B cell (primary cell): ENCODE results near the gene ECE2. TPM values are rescaled to one million over a fixed set of nuclear protein-coding genes. Genes with fewer than 3 reads are reported as not detected.

Experiments used
- ATAC-seq: fragments of 200-7000 bp; cut with Tn5 transposase; one replicate; pipeline ENCODE4 v1.10.0; 2021; ENCODE audit warnings: low read depth, mild to moderate bottlenecking, moderate number of reproducible peaks, moderate library complexity
- CTCF ChIA-PET: fragments of 350-600 bp; sonication (Branson Sonifier 250); formaldehyde crosslinking; loops from one replicate; lab custom pipeline; 2021; ENCODE audit warnings: antibody characterized with exemption, inconsistent platforms; lab: Charles Lee
- POLR2A ChIA-PET: fragments of 350-600 bp; sonication (Branson Sonifier 250); formaldehyde crosslinking; loops from one replicate; lab custom pipeline; 2021; ENCODE audit warnings: antibody characterized with exemption; lab: Charles Lee
- DNase-seq: peaks from one replicate; pipeline ENCODE4 v3.0.0; 2013
- H2AFZ ChIP-seq: 2 replicates; pipeline ENCODE4 v1.6.1; 2012; ENCODE audit warnings: mild to moderate bottlenecking, low read depth, low read length; ENCODE audit not compliant: insufficient read depth, poor library complexity, severe bottlenecking
- H3K27ac ChIP-seq, 2 donors: 1 replicate in 1 of 2; 2 replicates in 1 of 2; pipeline ENCODE4 v1.5.1; 2012 to 2013; ENCODE audit warnings: low read length in 2 of 2, mild to moderate bottlenecking in 2 of 2, moderate library complexity in 1 of 2
- H3K27me3 ChIP-seq, 4 experiments: fragments of 200-600 bp in 1 of 4; sonication (generic) in 1 of 4; replicated peaks in 1 of 4; 1 replicate in 2 of 4; 2 replicates in 2 of 4; pipeline versions ENCODE4 v1.6.1 to v1.7.0; 2013 to 2016; ENCODE audit warnings: low read length in 3 of 4, mild to moderate bottlenecking in 2 of 4, mixed read lengths in 1 of 4, moderate library complexity in 1 of 4; ENCODE audit not compliant: insufficient read depth in 4 of 4, control insufficient read depth in 3 of 4; ENCODE audit errors: control extremely low read depth in 1 of 4
- H3K36me3 ChIP-seq, 2 experiments: replicated peaks in 1 of 2; 1 replicate in 1 of 2; 2 replicates in 1 of 2; pipeline versions ENCODE4 v1.6.1 to v1.7.1; 2013; ENCODE audit warnings: low read length in 1 of 2; ENCODE audit not compliant: insufficient read depth in 2 of 2, control insufficient read depth in 1 of 2; ENCODE audit errors: control extremely low read depth in 1 of 2, extremely low read depth in 1 of 2
- H3K4me1 ChIP-seq, 2 donors: fragments of 200-600 bp in 1 of 2; sonication (generic) in 1 of 2; 1 replicate in 1 of 2; 2 replicates in 1 of 2; pipeline versions ENCODE4 v1.5.1 to v1.6.1; 2013 to 2017; ENCODE audit warnings: low read length in 2 of 2; ENCODE audit not compliant: control insufficient read depth in 2 of 2, insufficient read depth in 2 of 2
- H3K4me2 ChIP-seq: replicated peaks from 2 replicates; pipeline ENCODE3; 2012; ENCODE audit warnings: mild to moderate bottlenecking, low read depth, low read length; ENCODE audit not compliant: poor library complexity, severe bottlenecking
- H3K4me3 ChIP-seq, 5 experiments: fragments of 200-600 bp in 1 of 5; sonication (generic) in 1 of 5; 1 replicate in 3 of 5; 2 replicates in 2 of 5; pipeline versions ENCODE4 v1.5.1 to v1.7.0; 2011 to 2016; ENCODE audit warnings: low read length in 4 of 5, mild to moderate bottlenecking in 4 of 5, low read depth in 2 of 5, control low read depth in 1 of 5, moderate library complexity in 1 of 5; ENCODE audit not compliant: insufficient read depth in 1 of 5; ENCODE audit errors: control extremely low read depth in 1 of 5, extremely low read depth in 1 of 5
- H3K79me2 ChIP-seq: fragments of 200-600 bp; sonication (generic); one replicate; pipeline ENCODE4 v1.6.0; 2016; ENCODE audit warnings: low read length; ENCODE audit not compliant: control insufficient read depth, insufficient read depth
- H3K9ac ChIP-seq: fragments of 200-600 bp; sonication (generic); 2 replicates; pipeline ENCODE4 v1.6.1; 2017; ENCODE audit warnings: mild to moderate bottlenecking, low read length, moderate library complexity
- H3K9me3 ChIP-seq, 3 donors: one replicate each; pipeline versions ENCODE4 v1.6.1 to v1.7.1; 2013; ENCODE audit warnings: low read length in 2 of 3; ENCODE audit not compliant: control insufficient read depth in 2 of 3, insufficient read depth in 1 of 3; ENCODE audit errors: control extremely low read depth in 1 of 3
- H4K20me1 ChIP-seq: 2 replicates; pipeline ENCODE4 v1.6.0; 2012; ENCODE audit warnings: mild to moderate bottlenecking, low read length; ENCODE audit not compliant: insufficient read depth, control insufficient read depth, poor library complexity, severe bottlenecking
- H3K27ac Mint-ChIP-seq: one replicate; pipeline ENCODE4 v1.8.0; 2021; ENCODE audit warnings: mixed read lengths
- H3K27me3 Mint-ChIP-seq: one replicate; pipeline ENCODE4 v1.8.0; 2021; ENCODE audit warnings: mixed read lengths
- H3K4me1 Mint-ChIP-seq: one replicate; pipeline ENCODE4 v1.8.0; 2021; ENCODE audit warnings: mixed read lengths
- H3K4me3 Mint-ChIP-seq: one replicate; pipeline ENCODE4 v1.8.0; 2021; ENCODE audit warnings: mixed read lengths
- H3K9me3 Mint-ChIP-seq: one replicate; pipeline ENCODE4 v1.8.0; 2022; ENCODE audit warnings: mixed read lengths; ENCODE audit not compliant: insufficient read depth
- EZH2 ChIP-seq: IDR thresholded peaks from 2 replicates; pipeline ENCODE4 v1.6.1; 2012; ENCODE audit warnings: borderline replicate concordance, low read depth, mild to moderate bottlenecking, moderate library complexity, low read length; ENCODE audit not compliant: insufficient read depth, poor library complexity, severe bottlenecking
- WGBS: methylation state at CpG from one replicate; pipeline ENCODE4 v1.1.5; 2013; ENCODE audit warnings: missing lambda C conversion rate; ENCODE audit not compliant: insufficient coverage; 5-methylcytosine and 5-hydroxymethylcytosine counted together
- intact Hi-C: fragments of 100-400 bp; cut with micrococcal nuclease; formaldehyde crosslinking; loops from one replicate; pipeline ENCODE4 v1.10.0; 2022
- polyA plus RNA-seq: library from polyadenylated mRNA; depleted of rRNA; stranded (reverse); fragments of >200 nt; gene quantifications from 2 replicates; pipeline ENCODE4 v1.2.3, GENCODE V29; 2012
- total RNA-seq, 2 donors: library from RNA; stranded (reverse); fragments of 120-200 nt in 1 of 2; gene quantifications; 1 replicate in 1 of 2; 2 replicates in 1 of 2; pipeline versions ENCODE4 v1.2.3 to v1.2.4, GENCODE V29; 2013 to 2022
- TF ChIP-seq, protein P1 (sequence below): fragments of 200-600 bp; IDR thresholded peaks from one replicate; pipeline ENCODE4 v1.8.0; 2022; ENCODE audit warnings: antibody characterized with exemption, mild to moderate bottlenecking

ECE2 gene
- total and polyA plus RNA-seq, 2 donors (not counting 1 experiment from before 2014, with no cell fraction given): not detected

DNA sequence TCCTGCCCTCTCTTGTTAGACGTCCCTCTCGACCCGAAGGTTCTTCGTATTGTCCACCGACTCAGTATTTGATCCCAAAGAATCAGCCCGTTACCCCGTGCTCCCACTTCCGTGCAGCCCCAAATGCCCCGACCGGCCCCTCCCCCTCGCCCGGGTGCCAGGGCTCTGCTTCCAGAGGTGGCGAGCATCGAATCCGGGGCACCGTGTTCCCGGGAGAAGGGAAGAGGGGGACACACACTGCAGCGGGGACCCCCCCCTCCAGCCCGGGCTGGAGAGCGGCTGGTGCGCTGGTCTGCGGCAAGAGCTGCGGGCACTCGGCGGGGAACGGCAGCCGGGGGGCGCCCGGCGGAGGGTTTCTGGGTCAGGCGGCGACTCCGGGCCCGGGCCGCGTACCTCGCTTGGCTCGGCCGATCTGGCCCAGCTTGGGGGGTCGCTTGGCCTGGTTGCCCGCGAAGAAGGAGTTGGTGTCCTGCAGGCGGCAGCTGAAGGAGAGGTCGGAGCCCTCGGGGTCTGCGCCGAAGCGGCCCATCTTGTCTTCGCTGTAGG, 15.0 kb upstream of the ECE2 start:
- Histone ChIP-seq H3K4me1 (peaks cover 27% of the 10 kb centered on the region in 2 donors), H3K4me2 (peak overlapping the region; percentile 96), H3K36me3 (no peaks in the 10 kb centered on the region), H3K27ac (no peak overlapping the region), H3K9ac (peak overlapping the region; percentile 58), H3K9me3 (peaks cover 0 to 4% (median 0%) of the 10 kb centered on the region in 3 donors), H3K27me3 (peaks cover 0 to 65% (median 29%) of the 10 kb centered on the region in 4 experiments), H3K4me3 (peak overlapping the region in 3 of 5 experiments; percentile 45 to 58 (median 51)), H2AFZ (peak overlapping the region; percentile 56), H4K20me1 (peaks cover 7% of the 10 kb centered on the region), H3K79me2 (no peaks in the 10 kb centered on the region)
- no peak for ATAC-seq
- POLR2A ChIA-PET: no interaction called here
- no peak overlapping the region for H3K27ac Mint-ChIP-seq
- CTCF ChIA-PET: interaction anchor here (1.3 to 2.6 kb wide), 3 partner anchors 11 to 264 kb away, joined by 3 to 9 read pairs (median 3); partner anchors contain the start of gene EEF1AKMT4
- peak overlapping the region; percentile 86 for H3K4me3 Mint-ChIP-seq
- DNase-seq: no peak
- 3% methylated on average over 49 of the region's 49 CpGs for WGBS
- peaks cover 46% of the 10 kb centered on the region for H3K27me3 Mint-ChIP-seq
- TF ChIP-seq EZH2: peak; percentile 58
- TF ChIP-seq, protein P1, sequence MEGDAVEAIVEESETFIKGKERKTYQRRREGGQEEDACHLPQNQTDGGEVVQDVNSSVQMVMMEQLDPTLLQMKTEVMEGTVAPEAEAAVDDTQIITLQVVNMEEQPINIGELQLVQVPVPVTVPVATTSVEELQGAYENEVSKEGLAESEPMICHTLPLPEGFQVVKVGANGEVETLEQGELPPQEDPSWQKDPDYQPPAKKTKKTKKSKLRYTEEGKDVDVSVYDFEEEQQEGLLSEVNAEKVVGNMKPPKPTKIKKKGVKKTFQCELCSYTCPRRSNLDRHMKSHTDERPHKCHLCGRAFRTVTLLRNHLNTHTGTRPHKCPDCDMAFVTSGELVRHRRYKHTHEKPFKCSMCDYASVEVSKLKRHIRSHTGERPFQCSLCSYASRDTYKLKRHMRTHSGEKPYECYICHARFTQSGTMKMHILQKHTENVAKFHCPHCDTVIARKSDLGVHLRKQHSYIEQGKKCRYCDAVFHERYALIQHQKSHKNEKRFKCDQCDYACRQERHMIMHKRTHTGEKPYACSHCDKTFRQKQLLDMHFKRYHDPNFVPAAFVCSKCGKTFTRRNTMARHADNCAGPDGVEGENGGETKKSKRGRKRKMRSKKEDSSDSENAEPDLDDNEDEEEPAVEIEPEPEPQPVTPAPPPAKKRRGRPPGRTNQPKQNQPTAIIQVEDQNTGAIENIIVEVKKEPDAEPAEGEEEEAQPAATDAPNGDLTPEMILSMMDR: no peak
- H3K9me3 Mint-ChIP-seq: no peaks in the 10 kb centered on the region
- intact Hi-C loops: loop anchor here (1.0 kb wide), 1 partner anchor 10 kb away; no protein-coding TSS in a partner anchor
- H3K4me1 Mint-ChIP-seq: peaks cover 24% of the 10 kb centered on the region

DNA sequence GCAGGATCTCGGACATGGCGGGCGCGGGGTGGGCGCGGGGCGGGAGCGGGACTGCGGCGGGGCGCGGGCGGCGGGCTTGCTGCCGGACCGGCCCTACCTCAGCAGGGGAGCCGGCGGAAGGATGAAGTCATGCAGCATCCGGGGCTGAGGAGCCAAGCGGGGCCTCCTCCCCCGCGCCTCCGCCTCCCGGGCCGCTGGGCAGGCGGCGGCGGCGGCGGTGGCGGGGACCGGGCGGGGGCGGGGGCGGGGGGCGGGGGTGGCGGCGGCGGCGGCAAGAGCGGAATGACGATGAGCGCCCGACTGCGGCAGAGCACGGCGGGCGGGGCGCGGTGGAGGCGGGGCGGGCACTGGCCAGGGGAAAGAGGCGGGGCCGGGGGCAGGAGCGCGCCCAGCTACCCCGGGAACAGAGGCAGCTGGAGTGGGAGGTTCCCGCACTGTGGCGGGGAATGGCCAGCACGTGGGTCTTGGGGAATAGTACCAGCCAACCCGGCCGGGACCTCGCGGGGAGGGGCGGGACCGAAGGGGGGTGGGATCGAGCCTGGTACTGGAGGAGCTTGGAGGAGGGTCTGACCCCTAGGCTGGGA, 14.5 kb upstream of the ECE2 start, which contains the start of gene CAMK2N2:
CAMK2N2 (minus strand) TSS at position 284 of the 584 bp plus-strand sequence; CDS start at position 16, 268 bp downstream.
- intact Hi-C loops: no loop called here
- peak within 1 kb of the TSS; percentile 60 for H2AFZ ChIP-seq
- CTCF ChIA-PET: interaction anchor here (1.3 kb wide), 1 partner anchor 264 kb away, joined by 3 read pairs; no protein-coding TSS in a partner anchor

More for the DNA sequence above, 14.5 kb upstream of the ECE2 start, which contains the start of gene CAMK2N2:
- Mint-ChIP-seq H3K27me3 (peaks cover 49% of the 10 kb centered on the region), H3K4me1 (peaks cover 24% of the 10 kb centered on the region), H3K9me3 (no peaks in the 10 kb centered on the region), H3K4me3 (peak within 1 kb of the TSS; percentile 86), H3K27ac (peak within 1 kb of the TSS; percentile 37)
- Histone ChIP-seq H3K4me2 (peak within 1 kb of the TSS; percentile 96), H3K79me2 (no peaks in the 10 kb centered on the region), H3K9me3 (peaks cover 0 to 4% (median 0%) of the 10 kb centered on the region in 3 donors), H3K36me3 (no peaks in the 10 kb centered on the region), H3K27me3 (peaks cover 0 to 69% (median 29%) of the 10 kb centered on the region in 4 experiments), H3K4me3 (peak within 1 kb of the TSS in 4 of 5 experiments; percentile 28 to 67 (median 48)), H3K9ac (peak within 1 kb of the TSS; percentile 58), H4K20me1 (peaks cover 7% of the 10 kb centered on the region), H3K27ac (no peak within 1 kb of the TSS), H3K4me1 (peaks cover 27% of the 10 kb centered on the region in 2 donors)
- ATAC-seq (peak; percentile 60), DNase-seq (peak; percentile 52)
- TF ChIP-seq, protein P1: no peak
- TF ChIP-seq EZH2: no peak
- WGBS: 0% methylated on average over 56 of the region's 67 CpGs
- POLR2A ChIA-PET: no interaction called here
